Astrocyte of the spinal cord (primary cell): Measurements from ENCODE around the gene SEC31A.

ENCODE experiments used
- DNase-seq: peaks from one replicate; pipeline ENCODE4 v3.0.0; 2011; ENCODE audit warnings: low read depth, low spot score
- H3K4me3 ChIP-seq: 2 replicates; pipeline ENCODE4 v1.5.1; 2011; ENCODE audit warnings: low read depth, mild to moderate bottlenecking, low read length, moderate library complexity
- in situ Hi-C: cut with HindIII; loops from 2 replicates; pipeline ENCODE4 v1.10.0; 2017; ENCODE audit warnings: low sequenced_read_pairs
- TF ChIP-seq, protein P1 (sequence below): IDR thresholded peaks from 2 replicates; pipeline ENCODE4 v1.5.1; 2012; ENCODE audit warnings: low read depth, mild to moderate bottlenecking, low read length, inconsistent platforms

The SEC31A gene

DNA sequence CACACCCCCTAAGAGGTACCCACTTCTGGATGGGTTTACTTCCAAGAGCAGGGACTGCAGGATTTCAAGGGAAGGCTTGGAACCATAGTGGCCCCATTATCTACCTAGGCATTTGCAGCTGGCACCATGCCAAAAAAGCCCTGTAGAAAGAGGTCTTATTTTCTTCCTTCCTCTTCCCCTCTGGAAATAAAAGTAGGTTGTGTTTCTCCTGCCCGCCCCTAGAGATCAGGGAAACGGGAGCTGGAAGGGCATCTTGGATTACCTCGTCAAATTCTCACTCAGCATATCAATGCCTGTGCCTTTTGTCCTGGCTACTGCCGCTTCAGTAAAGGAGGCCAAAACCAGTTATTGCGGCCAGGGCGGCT lies 93.9 kb downstream of the SEC31A start:
- peak; percentile 39 for DNase-seq
- H3K4me3 ChIP-seq: peak overlapping the region; percentile 71
- TF ChIP-seq, protein P1, sequence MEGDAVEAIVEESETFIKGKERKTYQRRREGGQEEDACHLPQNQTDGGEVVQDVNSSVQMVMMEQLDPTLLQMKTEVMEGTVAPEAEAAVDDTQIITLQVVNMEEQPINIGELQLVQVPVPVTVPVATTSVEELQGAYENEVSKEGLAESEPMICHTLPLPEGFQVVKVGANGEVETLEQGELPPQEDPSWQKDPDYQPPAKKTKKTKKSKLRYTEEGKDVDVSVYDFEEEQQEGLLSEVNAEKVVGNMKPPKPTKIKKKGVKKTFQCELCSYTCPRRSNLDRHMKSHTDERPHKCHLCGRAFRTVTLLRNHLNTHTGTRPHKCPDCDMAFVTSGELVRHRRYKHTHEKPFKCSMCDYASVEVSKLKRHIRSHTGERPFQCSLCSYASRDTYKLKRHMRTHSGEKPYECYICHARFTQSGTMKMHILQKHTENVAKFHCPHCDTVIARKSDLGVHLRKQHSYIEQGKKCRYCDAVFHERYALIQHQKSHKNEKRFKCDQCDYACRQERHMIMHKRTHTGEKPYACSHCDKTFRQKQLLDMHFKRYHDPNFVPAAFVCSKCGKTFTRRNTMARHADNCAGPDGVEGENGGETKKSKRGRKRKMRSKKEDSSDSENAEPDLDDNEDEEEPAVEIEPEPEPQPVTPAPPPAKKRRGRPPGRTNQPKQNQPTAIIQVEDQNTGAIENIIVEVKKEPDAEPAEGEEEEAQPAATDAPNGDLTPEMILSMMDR: no peak
- in situ Hi-C loops: no loop called here

GRCh38 chr4:82792912-82793649 lies 97.9 kb downstream of the SEC31A start:
- TF ChIP-seq, protein P1: no peak
- H3K4me3 ChIP-seq: no peak overlapping the region
- in situ Hi-C loops: no loop called here
- DNase-seq: no peak

- TF ChIP-seq, protein P1: no peak
- DNase-seq: no peak
- no peak overlapping the region for H3K4me3 ChIP-seq
- in situ Hi-C loops: no loop called here
These were observed 99.8 kb downstream of the SEC31A start for GRCh38 chr4:82791179-82791578.

GRCh38 chr4:82790060-82790660 lies 100.8 kb downstream of the SEC31A start:
- TF ChIP-seq, protein P1: no peak
- no peak for DNase-seq
- H3K4me3 ChIP-seq: no peak overlapping the region
- in situ Hi-C loops: no loop called here

GRCh38 chr4:82789025-82789776 lies 101.8 kb downstream of the SEC31A start:
- no peak overlapping the region for H3K4me3 ChIP-seq
- TF ChIP-seq, protein P1: no peak
- in situ Hi-C loops: no loop called here
- no peak for DNase-seq

DNA sequence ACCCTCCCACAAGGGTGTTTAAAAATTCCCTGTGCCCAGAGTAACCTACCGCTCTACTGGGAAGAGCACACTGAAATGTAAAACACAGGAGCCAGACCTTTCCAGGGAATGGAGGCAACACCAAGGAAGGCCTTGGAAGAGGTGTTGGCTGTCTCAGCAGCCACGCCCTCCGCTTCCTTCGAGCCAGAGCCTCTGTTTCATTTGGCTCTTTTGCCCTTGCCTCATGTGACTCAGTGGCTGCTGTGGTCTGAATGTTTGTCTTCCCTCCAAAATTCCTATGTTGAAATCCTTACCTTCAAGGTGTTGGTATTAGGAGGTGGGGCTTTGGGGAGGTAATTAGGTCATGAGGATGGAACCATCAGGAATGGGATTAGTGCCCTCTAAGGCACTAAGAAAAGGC lies 103.6 kb downstream of the SEC31A start:
- in situ Hi-C loops: no loop called here
- H3K4me3 ChIP-seq: no peak overlapping the region
- TF ChIP-seq, protein P1: no peak
- DNase-seq: peak; percentile 46
